NCI-H345 treated with DMSO at 0.1 percent for 48 hours (cell line): Measurements from ENCODE around the gene KDM5C.
"Not testable (repeated sequence)": the region's sequence is repeated elsewhere in the genome, so short reads cannot be mapped to it uniquely, and the experiment has no call there.

Experiments used
- DNase-seq: peaks from one replicate; lab custom pipeline; 2025; ENCODE audit not compliant: unreplicated experiment; lab: John Stamatoyannopoulos, UW

The KDM5C gene

GRCh38 chrX:53194308-53194707 lies 30.7 kb downstream of the KDM5C start:
- no peak for DNase-seq

GRCh38 chrX:53193093-53193492 lies 31.9 kb downstream of the KDM5C start:
- no peak for DNase-seq

GRCh38 chrX:53190363-53190960 lies 34.5 kb downstream of the KDM5C start:
- DNase-seq, result no peak

- DNase-seq, result no peak
Observed at GRCh38 chrX:53188763-53189162, 36.2 kb downstream of the KDM5C start.

GRCh38 chrX:53186351-53186750 lies 38.7 kb downstream of the KDM5C start:
- no peak for DNase-seq

- DNase-seq, result no peak
Observed at GRCh38 chrX:53184836-53185235, 40.2 kb downstream of the KDM5C start.

GRCh38 chrX:53171356-53171755 lies 53.7 kb downstream of the KDM5C start:
- DNase-seq, result no peak

GRCh38 chrX:53166103-53166502 lies 58.9 kb downstream of the KDM5C start:
- DNase-seq, result no peak

- DNase-seq, result not testable (repeated sequence)
Observed at GRCh38 chrX:53164566-53164965, 60.4 kb downstream of the KDM5C start.

- DNase-seq, result no peak
Observed at GRCh38 chrX:53163436-53163835, 61.6 kb downstream of the KDM5C start.

- no peak for DNase-seq
Observed at GRCh38 chrX:53160297-53160983, 64.6 kb downstream of the KDM5C start.

- DNase-seq, result no peak
Observed at GRCh38 chrX:53159184-53159583, 65.8 kb downstream of the KDM5C start.

- no peak for DNase-seq
Observed at GRCh38 chrX:53156207-53156596, 68.8 kb downstream of the KDM5C start.

- no peak for DNase-seq
Observed at GRCh38 chrX:53155512-53156206, 69.3 kb downstream of the KDM5C start.

GRCh38 chrX:53153581-53153980 lies 71.4 kb downstream of the KDM5C start:
- DNase-seq, result no peak
